HG03565 (cell line): ENCODE results near the gene PDE4D.

Experiments
- ATAC-seq: cut with Tn5 transposase; IDR thresholded peaks from one replicate; pipeline ENCODE4 v1.9.1; 2021; ENCODE audit warnings: mild to moderate bottlenecking, moderate library complexity; ENCODE audit not compliant: unreplicated experiment

Gene PDE4D

GRCh38 chr5:59040024-59040803, 853.3 kb downstream of the PDE4D start:
- ATAC-seq: no peak

- peak; percentile 43 for ATAC-seq
These were observed 854.1 kb downstream of the PDE4D start for GRCh38 chr5:59039296-59040023.

DNA sequence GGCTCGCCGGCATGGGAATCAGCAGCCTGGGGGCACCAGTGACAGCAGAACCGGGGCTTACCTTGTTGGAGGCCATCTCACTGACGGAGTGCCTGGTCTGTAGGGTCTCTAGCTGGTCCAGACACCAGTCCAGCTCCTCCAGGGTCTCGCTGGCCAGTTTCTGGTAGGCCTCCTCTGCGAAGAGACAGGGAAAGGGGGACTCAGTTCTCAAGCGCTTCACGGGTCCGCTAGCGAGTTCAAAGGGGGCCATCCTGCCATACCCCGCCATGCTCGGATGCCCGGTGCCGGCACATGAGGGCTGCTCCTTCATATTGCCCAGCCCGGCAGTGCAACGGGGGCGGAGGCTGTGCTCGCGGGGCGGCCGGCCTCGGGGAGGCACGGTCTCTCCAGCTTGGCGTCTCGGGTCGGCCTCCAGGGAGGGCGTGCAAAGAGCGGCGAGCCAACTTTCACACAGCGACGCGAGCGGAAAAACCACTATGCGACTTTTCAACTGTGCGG, 854.7 kb downstream of the PDE4D start:
- no peak for ATAC-seq

DNA sequence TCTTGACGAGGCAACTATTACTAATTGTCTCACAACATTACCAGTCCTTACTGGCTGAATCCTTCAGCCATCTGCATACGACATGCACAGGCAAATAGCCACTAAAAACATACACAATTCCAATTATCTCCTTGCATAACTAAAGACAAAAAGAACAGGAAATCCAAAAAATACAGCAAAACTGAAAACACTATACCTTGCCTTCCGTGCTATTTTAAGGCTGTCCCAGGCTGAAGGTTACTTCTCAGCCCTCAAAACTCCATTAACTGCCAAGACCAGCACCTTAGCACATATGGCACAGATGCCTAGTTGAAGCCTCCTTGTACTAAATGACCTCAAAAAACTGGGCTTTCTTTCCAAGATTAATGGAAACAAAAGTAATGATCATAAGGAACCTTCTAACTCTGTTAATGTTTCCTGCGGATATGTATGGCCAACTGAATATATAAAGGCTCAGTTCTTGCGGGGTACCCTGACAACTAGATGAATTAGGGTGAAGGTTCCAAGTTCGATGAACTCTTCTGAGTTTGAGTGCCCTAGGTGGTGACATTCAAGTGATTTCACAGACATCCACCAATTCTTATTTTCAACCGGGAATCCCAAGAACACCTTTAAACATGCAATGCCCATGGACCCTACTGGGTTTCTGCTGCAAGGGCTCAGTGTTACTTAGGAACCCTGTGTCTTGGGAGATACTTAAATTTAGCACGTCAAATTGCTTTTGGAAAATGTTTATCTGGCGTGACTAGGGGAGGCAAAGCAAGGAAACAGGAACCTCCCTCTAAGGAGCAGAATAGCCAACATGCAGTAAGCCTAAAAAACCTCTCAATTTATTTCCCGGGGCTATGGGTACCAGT, 855.4 kb downstream of the PDE4D start:
- no peak for ATAC-seq

GRCh38 chr5:59037453-59037852, 856.1 kb downstream of the PDE4D start:
- ATAC-seq: no peak

GRCh38 chr5:59037041-59037440, 856.5 kb downstream of the PDE4D start:
- no peak for ATAC-seq

DNA sequence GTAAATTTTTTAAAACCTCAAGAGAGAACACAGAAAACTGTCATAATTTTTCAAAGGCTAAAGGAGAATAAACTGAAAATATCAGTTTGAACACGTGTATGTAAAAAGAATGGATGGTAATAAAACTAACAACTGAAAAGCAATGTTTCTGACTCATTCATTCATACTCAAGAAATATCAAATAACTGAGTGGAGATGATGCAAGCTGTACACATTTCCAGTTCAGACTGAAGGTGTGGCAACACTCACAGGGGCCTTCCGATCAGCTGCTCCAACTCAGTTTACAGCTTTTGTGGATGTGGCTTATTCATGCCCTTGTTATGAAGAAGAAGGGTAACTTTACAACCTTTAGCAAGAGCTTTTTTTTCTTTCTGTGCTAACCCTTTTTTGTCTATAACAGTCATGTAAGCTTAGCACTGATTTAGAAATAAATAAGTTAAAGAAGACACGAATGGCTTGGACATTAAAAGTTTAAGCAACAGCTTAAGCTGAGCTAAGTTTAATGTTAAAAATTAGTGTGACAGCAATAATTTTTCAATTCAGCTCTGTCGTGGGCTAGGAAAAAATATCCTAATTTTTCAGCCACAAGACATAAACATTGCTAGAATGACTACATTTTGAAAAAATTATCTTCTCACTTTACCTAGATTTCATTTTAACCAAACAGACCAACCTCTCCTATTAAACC, 857.1 kb downstream of the PDE4D start:
- no peak for ATAC-seq

DNA sequence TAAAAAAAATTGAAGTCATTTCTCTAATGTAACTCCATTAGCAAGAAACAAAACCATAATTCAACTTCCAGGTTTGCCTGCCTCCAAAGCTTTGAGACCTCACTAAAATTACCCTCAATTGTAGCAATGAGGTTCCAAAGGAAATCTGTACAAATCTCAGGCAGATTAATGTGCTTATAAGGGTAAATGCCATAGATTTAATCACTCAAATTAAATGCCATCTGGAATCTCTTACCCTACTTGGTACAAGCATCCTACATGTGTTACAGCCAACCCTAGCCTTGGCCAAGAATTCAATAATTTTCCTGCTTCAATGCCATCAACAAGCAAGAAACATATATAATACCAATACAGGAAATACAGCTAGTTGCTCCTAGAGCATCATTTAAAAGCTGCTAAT, 857.8 kb downstream of the PDE4D start:
- no peak for ATAC-seq

DNA sequence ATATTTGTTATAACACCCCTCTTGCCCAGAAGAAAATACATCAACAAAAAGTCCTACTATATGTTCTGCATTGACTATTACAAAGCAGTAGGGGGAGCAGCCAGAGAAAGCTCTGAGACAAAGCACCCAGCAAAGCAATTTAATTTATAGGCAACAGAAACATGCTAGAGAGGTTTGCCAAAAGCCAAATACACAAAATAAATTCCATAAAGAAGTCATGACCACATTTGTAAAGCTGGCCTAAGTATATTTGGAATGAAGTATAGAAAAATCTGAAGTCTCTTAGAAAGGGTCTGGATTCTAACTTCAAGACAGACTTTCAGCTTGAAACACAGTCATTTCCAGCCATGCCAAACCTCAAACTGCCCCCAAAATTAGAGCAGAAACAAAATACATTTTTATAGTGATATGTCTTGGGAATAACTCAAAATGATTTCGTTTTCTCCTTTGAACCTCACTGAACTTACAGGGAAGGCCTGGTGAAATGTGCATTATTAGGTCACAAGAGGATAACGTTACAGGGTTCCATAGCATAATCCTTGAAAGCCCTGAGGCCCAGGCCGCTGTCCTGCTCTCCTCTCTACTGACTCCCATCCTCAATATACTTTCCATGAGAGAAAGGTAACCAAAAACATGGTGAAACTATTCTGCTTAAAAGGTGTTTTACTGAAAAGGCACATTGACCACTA, 858.9 kb downstream of the PDE4D start:
- ATAC-seq: peak; percentile 46

GRCh38 chr5:59027145-59027907, 866.2 kb downstream of the PDE4D start:
- no peak for ATAC-seq

- no peak for ATAC-seq
These were observed 867.8 kb downstream of the PDE4D start for GRCh38 chr5:59025734-59026133.

DNA sequence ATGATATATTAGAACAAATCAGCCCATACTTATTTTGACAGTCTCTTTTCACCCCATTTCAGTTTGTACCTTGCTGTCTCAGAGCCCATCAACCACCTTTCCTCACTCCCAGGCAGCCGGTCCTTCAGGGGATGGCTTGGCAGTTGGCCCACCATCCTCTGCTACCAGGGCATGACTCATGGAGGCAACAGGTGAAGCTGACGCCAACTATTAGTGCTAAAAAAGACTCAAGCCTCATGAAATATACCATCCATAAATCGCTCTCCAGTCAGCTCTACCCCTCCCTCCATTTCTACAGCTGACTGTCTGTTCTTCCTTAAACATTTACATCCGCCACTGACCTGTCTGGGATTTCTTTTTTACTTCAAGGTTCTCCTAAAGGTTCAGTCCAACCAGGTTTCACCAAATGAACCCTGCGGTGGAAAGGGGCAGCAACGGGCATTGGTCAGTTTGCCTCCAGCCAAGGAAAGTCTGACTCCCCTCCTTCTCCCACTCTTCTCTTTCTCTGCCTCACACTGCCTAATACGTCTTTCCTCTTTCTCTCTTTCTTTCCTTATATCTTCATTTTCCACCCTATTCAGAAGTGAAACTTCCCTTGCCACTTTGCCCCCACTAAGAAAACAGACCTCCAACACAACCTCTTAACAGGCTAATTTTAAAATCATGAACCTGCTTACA, 871.5 kb downstream of the PDE4D start:
- ATAC-seq: no peak

GRCh38 chr5:59021286-59021673, 872.2 kb downstream of the PDE4D start:
- ATAC-seq: no peak

- ATAC-seq: no peak
These were observed 872.8 kb downstream of the PDE4D start for GRCh38 chr5:59020611-59021285.

DNA sequence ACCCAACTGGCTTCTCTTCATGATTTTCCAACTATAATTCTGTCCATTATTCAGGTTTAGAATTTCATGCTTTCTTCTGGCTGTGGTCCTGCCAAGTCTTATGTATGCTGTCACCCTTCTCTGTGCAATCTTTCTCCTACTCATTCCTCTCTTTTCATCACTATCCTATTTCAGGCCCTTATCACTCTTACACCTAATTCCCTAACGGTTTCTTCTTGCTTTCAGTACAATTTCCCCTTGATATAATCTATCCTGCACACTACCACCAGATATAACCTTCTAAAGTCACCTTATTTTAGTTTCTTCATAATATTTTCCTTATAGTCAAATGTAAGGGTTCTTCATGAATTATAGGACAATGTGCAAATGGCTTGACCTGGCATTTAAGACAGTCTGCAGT, 874.4 kb downstream of the PDE4D start:
- ATAC-seq: no peak

- ATAC-seq: no peak
These were observed 876.6 kb downstream of the PDE4D start for GRCh38 chr5:59016925-59017324.

GRCh38 chr5:59008816-59009473, 884.6 kb downstream of the PDE4D start:
- ATAC-seq: no peak
